HG03095 (cell line): ENCODE measurements around the gene PDE3B.
"Not testable (repeated sequence)": the region's sequence is repeated elsewhere in the genome, so short reads cannot be mapped to it uniquely, and the experiment has no call there.

Source experiments
- ATAC-seq: cut with Tn5 transposase; IDR thresholded peaks from one replicate; pipeline ENCODE4 v1.9.1; 2021; ENCODE audit warnings: moderate library complexity; ENCODE audit not compliant: unreplicated experiment

PDE3B gene

GRCh38 chr11:14873632-14874031 is 230.0 kb downstream of the PDE3B start:
- ATAC-seq, result no peak

DNA sequence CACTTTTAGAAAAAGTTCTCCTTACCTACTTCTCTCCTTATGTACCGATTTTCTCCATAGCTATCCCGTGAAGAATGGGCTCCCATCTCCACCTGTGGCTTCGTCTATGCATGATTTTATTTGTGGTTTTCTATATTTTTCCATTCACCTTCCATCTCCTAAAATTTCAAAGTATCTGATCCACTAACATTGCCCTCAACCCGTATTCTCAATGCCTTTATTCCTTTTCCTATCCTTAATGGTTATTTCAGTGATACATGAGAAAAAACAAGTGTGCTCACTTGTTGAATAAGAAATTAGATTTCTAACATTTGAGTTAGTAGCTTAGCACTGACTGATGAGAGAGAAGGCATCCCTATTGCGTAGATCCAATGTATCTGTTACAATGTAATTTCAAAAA is 231.6 kb downstream of the PDE3B start:
- no peak for ATAC-seq

GRCh38 chr11:14881576-14882193 is 238.1 kb downstream of the PDE3B start:
- ATAC-seq, result no peak

DNA sequence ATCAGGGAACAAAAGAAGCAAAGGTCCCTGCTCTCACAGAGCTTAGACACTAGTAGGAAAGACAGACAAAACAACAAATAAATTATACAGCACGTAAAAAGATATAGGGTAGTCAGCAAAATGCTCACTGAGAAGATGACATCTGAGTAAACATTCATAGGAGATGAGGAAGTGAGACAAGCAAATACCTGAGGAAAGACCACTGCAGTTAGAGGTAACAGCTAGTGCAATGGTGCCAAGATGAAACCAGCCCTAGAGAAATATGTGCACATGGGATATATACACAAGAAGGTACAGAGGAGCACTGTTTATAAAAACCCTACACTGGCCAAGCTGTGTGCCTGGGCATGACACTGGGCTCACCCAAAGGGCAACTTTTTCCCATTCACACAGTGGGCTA is 238.6 kb downstream of the PDE3B start:
- ATAC-seq, result no peak

DNA sequence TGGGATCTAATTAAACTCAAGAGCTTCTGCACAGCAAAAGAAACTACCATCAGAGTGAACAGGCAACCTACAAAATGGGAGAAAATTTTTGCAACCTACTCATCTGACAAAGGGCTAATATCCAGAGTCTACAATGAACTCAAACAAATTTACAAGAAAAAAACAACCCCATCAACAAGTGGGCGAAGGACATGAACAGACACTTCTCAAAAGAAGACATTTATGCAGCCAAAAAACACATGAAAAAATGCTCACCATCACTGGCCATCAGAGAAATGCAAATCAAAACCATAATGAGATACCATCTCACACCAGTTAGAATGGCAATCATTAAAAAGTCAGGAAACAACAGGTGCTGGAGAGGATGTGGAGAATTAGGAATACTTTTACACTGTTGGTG is 240.1 kb downstream of the PDE3B start:
- not testable (repeated sequence) for ATAC-seq

DNA sequence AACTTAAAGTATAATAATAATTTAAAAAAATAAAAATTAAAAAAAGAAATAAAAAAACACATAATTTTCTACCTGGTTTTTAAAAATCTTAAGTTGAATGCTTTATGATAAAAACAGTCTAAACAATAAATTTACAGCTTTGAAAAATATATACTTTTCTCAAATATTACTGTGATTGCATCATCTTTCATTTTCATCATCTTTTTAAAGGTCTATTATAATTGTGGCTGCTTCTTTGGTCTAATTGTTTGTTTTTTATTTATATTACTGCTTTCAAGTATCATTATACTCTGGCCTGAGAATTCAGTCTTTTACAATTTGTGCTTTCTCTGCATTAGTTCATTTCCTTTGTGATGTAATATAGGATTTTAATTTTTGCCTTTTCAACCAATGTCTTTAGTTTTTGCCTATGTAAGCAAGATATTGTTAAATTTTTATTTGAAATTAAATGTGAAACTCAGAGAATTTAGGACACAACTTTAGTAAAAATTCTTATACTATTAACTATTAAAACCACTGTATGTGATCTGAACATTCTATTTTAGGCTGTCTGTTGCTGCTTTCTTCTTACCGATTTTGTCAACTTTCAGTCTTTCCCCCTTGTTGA is 241.2 kb downstream of the PDE3B start:
- ATAC-seq, result no peak

DNA sequence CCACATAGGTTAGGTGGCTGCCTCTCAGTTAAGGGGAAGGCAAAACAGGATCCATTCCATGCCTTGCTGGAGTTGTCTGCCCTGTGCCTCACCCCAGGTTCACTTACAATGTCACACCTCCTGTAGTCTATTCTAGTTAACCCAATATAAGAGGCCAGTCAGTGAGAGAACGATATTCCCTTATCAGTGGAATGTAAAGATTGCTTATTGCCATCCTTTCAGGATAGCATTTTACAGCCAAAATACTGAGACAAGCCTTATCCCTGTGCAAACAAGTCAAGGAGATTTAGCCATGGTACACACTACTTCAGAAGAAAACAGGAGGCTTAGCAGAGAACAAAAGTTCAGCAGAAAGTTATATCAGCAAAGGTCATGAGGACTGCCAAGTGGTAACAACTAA is 242.9 kb downstream of the PDE3B start:
- no peak for ATAC-seq

GRCh38 chr11:14891143-14892035 is 247.8 kb downstream of the PDE3B start:
- ATAC-seq, result peak; percentile 48

DNA sequence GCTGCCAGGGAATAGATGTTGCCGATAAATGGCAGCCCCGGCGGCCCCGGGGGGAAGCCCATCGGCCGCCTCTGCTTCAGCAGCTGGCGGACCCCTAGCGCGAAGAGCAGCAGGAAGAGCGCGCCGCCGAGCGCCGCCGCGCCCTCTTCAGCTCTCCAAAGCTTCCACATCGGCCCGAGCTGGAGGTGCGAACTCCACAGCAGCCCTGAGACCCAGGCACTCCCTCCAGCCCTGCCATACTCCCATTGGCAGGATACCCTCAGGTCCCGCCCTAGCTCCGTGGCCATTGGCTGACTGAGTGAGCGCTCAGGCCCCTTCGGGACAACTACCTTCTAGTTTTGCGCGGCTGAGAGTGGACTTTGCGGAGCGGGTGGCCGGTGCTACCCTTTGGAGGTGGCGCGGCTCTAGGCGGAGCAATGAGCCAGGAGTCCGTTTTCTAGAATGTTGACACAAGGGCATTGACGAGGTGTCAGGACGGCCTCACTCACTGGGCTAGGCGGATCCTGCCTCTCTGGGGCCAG is 248.5 kb downstream of the PDE3B start, which contains the start of gene CYP2R1:
Gene CYP2R1, minus strand, starts transcription at position 196 of the 521 bp plus-strand sequence. Its CDS starts 26 bp downstream, at position 170.
- peak; percentile 96 for ATAC-seq

DNA sequence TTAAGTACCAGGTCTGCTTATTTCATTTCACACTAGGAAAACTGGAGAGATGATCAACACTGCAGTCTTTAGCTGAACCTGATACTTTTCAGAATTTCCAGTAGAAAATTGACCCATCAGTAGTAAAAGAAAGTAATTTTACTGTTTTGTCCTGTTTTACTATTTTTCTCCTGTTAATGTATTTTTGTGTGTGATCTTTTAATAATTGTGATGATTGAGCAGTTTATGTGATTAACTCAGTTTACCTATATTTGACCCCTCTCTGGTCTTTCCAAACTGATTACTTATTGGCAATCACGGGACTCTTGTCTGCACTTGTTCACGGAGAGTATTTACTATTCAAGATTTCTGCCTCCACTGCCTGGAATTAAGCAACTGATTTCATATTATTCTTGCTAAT is 249.0 kb downstream of the PDE3B start:
- ATAC-seq, result no peak

DNA sequence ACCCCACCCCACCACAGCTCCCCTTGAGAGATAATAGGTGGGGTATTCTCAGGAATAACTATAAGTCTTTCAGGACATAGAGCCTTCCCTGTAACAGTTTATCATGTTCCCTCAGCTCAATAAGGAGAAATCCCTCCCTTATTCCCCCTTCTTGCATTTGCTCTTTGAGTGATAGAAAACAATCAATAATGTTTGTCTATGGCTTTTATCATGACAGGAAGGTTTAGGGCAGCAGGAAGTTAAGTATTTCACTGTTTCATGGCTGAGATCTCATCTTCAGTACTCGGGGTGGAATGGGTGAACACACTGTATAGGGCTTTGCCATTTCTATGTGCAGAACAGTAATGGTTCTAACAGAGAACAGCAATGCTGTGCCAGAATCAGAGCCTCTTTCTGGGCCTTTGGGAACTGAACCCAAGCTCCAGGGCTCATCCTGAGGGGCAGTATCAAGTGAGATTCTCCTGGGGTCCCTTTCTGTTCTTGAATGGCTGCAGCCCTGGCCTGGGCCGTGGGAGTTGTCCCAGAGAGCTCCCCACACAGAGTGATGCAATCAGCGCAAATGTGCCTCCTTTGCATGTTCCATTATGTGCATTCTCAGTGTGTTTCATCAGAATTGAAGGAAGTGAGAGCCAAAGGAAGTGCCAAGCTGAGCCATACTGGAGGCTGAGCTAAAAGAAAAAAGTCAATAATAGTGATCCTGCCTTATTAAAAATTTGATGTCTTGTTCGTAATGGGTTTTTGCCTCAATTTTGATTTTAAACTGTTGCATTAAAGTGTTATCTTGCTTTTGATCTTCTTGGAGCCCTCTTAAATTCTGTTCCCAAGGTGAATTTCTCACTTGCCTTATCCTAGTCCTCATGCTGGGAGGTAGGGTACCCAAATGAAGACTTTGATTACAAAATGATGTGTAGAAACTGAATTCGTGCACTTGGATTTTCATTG is 251.3 kb downstream of the PDE3B start:
- ATAC-seq, result no peak

DNA sequence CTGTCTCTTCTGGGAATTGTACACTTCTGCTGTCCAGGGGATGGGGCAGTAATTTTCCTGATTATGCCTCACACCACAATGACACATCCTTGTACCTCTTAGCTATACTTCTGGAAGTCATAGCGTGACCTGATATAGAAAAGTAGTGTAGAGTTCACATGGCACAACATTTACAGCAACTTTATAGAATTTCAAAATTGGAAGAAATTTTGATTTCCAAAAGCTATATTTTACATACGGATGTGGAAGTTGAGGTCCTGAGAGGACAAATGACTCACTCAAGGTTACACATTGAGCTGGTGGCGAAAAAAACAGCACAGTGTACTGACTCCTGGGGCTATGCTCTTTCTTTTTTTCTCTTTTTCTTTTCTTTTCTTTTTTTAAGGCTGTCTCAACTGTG is 254.8 kb downstream of the PDE3B start:
- ATAC-seq, result no peak

GRCh38 chr11:14898906-14899305 is 255.3 kb downstream of the PDE3B start:
- no peak for ATAC-seq

- no peak for ATAC-seq
Measured at GRCh38 chr11:14902650-14903350, 259.2 kb downstream of the PDE3B start.

GRCh38 chr11:14904745-14905103 is 261.1 kb downstream of the PDE3B start:
- peak; percentile 58 for ATAC-seq

GRCh38 chr11:14905104-14906033 is 261.8 kb downstream of the PDE3B start:
- ATAC-seq, result peak; percentile 48

DNA sequence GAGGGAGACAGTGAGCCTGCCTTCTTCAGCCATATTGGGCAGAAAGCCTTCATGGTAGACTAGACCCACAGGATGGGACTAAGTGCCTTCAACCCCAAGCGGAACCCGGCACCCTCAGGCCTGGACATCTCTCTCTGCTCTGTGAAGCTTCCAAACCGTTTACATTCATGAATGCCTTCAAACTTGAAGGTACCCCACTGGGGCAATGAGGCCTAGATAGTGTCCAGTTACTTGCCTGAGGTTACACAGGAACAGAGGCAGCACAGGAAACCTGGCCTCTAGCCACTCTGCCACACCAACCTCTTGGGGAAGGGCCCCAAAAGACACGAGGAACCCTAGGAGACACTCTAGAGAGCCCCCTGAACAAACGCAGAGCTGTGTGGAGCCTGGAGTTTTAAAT is 263.0 kb downstream of the PDE3B start:
- ATAC-seq, result no peak

- no peak for ATAC-seq
Measured at GRCh38 chr11:14906993-14907392, 263.4 kb downstream of the PDE3B start.
